HG03520 (cell line): Measurements from ENCODE around the gene PRR15.

Experiments
- ATAC-seq: cut with Tn5 transposase; IDR thresholded peaks from one replicate; pipeline ENCODE4 v1.9.1; 2021; ENCODE audit warnings: mild to moderate bottlenecking, moderate library complexity; ENCODE audit not compliant: unreplicated experiment

PRR15 gene

DNA sequence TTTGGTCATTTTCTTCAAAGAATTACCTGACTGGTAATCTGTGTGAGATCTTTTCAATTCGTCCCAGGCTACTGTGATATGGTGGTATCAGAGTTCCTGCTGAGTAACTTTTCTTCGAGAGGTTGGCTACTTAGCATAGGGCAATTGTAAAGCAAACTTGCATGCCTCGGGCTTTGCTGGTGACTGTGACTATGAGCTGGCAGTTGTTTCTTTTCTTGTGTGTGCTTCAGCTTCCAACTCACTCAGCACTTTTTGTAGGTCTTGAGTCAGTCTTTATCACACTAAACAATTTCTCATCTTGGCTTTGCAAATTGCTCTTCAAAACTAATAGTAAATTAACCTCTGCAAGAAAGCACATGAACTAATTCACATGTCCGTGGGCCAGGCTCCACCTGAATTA lies 44.3 kb downstream of the PRR15 start:
- ATAC-seq: no peak

DNA sequence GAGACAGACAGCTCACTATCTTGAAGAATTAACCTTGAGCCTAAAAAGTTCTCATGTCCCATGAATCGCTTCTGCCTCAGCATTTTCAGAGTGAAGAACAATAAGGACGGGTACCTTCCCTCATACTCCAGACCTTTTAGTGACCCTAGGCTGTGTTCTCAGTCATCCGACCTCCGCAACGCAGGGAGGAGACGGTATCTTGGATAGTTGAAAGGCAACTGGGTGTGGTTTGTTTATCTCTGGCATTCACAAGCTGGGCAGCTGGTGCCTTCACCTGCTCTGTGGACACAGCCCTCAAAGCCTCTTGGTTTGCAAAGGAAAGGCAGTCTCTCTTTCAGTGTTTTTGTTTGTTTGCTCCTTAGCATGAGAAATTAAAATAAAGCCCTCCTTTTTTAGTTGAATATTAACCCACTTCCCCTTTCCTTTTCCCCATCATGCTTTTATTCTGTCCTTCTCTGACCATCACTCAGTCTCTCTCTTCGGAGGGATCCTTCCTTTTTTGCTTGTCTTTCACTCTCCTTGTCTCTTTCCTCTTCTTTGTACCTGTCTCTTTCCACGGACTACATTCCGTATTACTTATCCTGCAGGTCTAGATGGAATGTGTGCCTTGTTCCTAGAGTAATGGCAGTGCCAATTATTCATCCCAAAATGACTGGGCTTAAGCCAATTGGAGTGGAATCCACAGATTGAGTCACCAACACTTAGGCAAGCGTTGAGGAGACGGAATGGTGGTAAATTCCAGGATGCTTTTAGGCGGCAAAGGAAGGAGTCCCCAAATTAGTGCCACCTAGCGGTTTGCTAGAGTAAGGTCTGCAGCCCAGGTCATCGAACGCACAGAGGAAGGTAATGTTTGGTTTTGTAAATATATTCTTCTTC lies 45.8 kb downstream of the PRR15 start:
- ATAC-seq: no peak

DNA sequence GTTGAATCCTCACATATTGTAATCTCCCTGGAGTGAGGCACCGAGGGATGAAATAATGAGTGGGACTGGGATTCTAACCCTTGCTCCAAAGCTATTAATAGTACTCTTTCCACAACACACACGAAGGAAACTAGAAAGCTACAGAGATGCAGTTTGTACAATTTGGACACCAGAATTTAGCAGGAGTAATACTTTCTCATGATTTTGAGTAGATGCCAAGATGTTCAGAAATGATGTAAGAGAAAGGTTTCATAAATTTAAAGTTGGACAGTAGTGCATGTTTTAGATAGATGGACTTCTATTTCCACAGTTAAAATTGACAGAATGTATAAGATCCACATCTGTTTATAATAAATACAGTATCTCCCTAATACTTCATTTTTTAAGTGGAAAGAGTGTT lies 46.5 kb downstream of the PRR15 start:
- ATAC-seq: no peak

DNA sequence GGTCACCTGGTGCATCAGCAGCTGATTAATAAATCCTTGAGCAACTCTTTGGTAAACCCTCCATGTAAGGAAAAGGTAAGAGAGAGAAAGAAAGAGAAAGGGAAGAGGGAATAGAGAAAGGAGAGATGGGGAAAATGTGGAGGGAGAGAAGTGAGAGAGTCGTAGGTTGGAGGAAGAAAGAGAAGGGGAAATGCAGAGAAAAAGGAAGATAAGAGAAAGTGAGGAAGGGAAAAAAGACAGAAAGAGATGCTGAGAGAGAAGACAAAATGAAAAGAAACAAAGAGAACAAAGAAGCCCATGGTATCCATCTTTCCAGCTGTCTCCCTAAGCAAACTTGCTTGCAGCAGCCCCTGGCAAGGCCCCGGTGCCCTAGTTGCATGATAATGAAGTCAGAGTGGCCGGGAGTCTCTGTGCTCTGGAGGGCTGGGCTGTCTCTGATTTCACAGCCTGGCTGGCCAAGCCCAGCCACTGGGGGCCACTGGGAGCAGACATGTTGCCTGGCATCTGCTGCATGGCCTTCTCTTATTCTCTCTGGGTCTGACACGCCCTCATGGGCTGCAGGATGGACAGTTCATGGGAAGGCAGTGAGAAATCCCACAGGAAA lies 48.4 kb downstream of the PRR15 start:
- no peak for ATAC-seq

DNA sequence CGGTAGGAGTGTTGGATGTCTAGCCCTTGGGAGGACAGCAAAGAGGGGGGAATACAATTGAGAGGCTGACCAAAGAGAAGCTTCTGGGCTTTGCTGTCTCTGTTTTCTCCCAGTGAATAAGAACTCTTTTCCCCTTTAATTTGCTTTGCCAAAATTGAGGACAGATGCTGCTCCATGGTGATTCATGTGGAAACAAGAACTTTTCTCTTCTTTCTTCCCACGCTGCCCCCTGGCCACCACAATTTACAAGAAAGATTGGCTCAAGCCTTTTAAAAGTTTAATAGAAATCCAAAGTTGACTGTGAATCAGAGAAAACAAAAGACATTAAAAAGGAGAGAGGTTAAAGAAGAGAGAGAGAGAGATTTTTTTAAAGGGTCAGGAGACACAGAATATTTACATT lies 49.0 kb downstream of the PRR15 start:
- no peak for ATAC-seq

DNA sequence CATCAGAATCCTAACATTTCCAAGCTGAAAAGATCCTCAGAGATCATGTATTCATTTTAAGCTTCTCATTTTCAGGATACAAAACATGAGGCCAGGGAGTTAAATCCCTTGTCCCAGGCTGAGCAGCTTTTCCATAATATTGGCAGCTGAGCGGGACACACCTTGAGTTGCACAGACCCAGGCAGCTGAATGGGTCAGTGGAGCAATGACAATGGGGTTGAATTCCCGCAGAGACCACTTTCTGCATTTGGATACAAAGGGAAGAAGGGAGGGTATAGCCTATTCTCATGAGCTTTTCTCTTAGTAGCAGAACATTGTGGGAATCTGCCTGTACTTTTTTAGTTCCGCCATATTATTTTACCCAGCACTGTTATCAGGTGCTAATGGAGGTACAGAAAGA lies 49.5 kb downstream of the PRR15 start:
- ATAC-seq: no peak

DNA sequence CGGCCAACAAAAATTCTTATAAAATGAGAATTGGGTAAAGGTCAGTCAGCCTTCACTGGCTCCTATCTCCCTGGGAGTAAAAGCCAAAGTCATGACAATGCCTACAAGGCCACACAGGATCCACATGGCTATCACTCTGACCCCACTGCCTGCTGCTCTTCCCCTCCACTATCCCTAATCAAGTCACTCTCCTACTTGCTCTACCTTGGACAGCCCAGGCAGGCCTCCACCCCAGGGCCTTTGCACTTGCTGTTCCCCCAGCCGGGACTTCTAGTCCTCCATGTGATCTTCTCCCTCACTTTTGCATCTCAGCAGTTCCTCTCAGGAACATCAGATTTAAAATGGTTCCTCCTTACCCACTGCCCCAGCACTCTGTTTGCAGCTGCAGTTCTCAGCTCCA lies 50.6 kb downstream of the PRR15 start:
- ATAC-seq: no peak
